8988T (cell line): ENCODE data around the gene BRAP.
"Not testable (repeated sequence)": the region's sequence is repeated elsewhere in the genome, so short reads cannot be mapped to it uniquely, and the experiment has no call there.

Experiments
- DNase-seq: peaks from one replicate; pipeline ENCODE4 v3.0.0; 2011

BRAP gene

DNA sequence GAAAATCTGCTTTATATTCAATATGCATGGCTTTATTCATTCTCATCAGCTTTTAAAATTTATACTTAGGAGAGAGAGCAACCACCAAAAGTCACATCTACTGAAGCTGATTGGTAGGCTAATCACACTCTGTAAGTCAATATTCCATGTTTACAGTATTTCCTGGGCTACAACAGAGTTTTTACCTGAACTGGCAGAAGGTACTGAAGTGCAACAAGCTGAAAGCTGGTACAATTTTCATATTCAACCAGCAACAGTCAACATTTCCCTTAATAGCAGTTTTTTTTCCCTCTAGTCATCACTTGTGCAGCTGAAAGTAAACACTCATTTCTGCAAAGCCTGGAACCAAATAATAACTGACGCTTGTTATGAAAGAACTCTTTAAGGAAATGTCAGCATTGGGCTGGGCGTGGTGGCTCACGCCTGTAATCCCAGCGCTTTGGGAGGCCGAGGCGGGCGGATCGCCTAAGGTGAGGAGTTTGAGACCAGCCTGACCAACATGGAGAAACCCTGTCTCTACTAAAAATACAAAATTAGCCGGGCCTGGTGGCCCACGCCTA is 12.9 kb downstream of the BRAP start:
- DNase-seq = no peak

DNA sequence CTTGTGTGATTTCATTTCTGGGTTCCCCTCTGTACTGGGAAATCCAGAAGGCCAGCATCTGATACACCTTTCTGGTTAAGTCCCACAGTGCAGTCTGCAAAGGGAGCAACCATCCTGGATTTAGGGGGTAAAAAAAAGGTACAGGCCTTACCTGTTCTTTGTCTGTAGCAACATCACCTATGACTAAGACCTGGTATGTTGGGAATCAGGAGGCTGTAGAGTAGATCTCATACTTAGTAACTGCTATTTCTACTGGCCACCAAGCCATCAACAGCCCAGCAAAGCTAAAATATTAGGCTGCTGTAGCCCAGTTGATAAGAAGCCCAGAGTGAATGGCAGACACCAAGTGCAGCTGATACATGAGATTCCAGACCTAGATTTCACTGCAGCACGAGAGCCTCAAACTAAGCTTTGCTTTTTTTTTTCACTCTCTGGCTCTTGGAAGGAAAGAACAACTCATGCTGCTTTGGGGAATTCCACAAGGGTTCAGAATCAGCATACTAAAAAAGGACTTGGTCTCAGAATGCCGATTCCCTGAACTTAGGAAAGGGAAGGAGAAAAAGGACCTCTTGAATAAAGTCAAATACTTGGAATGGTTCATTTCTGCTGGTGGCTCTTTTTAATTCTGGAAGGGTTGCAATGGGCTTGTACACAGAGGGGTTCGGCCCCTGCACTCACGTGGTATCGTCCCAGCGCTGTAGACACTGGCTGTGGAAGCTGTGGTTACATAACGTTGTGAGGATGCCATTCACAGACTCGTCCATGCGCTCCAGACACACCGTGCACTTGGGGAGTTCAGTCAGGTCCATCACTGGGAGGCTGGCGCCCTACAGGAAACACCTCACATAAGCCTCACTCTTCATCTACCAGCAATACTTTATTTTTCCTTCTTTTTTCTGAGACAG is 20.5 kb downstream of the BRAP start:
- no peak for DNase-seq

DNA sequence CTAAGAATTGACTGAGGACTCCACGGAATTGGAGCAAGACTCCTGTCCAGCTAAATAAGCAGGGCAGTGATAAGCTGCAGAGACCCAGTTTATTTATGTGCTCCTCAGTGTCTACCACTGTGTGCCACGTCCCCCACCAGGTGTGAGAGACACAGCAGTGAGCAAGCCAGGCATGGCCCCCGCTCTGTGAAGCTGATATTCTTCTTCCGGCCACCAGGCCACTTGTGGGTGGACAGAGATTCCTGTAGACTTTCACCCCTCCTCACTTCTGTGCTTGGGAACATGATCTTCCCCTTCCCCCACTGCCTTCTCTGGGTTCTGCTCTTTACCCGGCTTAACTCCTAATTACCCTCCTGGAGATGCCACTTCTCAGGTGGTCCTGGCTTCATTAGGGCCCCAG is 21.3 kb downstream of the BRAP start:
- DNase-seq = no peak

DNA sequence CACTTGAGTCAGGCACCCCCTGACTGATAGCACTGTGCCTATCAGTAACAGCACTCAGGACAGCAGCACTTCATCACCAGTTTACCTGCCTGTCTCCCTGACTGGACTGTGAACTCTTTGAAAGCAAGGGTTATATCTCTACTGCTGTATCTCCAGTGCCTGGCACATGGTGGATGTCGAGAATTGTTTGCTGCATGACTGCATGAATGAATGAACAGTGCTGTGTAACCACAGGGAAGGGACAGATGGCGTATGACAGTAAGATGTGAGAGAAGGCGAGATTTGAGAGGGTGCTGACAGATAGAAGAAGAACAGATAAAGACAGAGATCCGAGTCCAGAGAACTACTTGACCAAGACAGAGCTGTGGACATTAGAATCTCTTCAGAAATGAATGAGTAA is 29.7 kb downstream of the BRAP start:
- DNase-seq = no peak

DNA sequence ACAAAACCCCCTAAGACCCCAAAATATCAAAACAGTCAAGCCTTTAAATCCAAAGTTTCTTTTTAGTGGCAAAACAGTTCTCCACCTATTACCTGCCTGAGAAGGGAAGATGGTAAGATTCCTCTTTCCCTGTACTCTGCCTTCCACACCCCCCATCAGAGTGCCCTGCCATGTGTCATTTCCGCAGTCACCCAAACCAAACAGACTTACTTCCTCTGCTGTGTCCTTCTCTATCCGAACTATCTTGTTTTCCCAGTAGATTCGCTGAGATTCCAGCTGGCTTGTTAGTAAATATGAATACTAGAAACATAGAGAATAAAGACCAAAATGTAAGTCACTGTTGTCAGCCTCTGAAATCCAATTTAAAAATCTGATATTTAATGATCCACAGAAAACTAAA is 30.4 kb downstream of the BRAP start:
- no peak for DNase-seq

DNA sequence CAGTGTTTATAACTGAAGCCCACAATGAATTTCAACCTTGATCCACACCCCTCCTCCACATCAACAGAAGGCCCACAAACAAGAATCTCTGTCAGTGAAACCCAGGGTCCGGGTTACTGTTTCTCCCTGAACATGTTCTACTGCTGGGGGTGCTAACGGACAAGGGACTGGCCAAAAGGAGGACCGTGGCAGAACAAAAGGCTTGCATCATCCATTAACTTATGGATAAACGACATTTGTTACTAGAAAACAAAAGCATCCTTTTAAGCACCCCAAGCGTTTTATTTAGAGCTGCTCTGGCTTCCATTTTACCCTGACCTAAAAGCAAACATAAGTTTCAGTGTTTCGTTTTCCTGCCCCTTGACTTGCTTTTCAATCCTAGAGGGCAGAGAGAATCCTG is 32.2 kb downstream of the BRAP start:
- no peak for DNase-seq

DNA sequence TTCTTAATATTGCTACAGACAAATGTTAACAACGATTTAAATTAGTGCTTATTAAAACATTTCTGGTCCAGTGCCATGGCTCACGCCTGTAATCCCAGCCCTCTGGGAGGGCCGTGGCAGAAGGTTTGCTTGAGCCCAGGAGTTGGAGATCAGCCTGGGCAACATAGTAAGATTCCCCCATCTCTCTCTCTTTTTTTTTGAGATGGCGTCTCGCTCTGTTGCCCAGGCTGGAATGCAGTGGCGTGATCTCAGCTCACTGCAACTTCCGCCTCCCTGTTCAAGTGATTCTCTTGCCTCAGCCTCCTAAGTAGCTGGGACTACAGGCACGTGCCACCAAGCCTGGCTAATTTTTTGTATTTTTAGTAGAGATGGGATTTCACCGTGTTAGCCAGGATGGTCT is 33.2 kb downstream of the BRAP start:
- not testable (repeated sequence) for DNase-seq

DNA sequence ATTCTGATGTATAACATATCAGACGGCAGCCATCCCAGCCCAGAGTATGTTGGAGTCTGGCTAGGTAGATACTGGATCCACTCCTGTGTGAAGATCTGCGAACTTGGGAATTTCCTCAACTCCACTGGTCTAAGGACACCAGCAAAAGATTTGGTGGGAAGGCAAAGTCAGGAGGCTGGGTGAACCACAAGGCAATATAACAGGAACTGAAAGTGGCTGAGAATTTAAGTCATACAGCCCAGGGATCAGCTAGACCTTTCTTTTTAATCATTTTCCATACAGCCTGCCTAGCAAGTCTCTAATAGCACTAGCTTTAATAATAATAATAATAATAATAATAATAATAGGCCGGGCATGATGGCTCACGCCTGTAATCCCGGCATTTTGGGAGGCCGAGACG is 34.8 kb downstream of the BRAP start:
- DNase-seq = no peak

DNA sequence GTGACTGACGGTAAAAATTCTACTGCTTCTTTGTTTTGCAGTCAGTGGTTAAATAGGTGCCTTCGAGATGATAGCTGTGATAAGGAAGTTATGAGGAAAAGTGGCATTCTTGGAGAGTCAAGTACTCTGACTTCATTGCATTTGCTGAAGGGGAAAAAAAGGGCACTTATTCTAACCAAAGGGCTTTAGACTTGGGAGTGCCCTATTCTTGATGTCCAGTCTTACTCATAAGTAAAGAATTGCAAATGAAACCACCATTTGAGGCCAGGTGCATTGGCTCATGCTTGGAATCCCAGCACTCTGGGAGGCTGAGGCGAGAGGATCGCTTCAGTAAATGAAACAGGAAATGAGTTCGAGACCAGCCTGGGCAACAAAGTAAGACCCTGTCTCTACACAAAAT is 40.3 kb downstream of the BRAP start:
- DNase-seq = no peak

DNA sequence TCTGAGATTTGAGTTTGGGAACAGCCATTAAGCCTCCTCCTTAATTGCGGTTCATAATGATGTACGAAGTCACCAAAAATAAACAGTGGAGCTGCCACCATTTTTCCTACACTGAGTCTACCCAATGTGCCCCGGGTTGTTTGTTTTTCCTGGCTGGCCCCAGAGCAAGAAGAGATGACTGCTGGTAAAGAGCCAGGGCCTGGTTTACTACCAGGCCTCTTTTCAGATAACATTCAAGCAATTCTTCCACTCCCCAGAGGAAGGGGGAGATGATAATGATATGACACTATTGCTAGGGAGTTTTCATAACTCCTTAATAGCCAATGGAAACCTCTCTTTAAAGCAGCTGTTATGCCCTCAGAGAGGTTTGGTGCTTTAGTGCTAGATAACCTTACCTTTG is 42.3 kb downstream of the BRAP start:
- DNase-seq = no peak

DNA sequence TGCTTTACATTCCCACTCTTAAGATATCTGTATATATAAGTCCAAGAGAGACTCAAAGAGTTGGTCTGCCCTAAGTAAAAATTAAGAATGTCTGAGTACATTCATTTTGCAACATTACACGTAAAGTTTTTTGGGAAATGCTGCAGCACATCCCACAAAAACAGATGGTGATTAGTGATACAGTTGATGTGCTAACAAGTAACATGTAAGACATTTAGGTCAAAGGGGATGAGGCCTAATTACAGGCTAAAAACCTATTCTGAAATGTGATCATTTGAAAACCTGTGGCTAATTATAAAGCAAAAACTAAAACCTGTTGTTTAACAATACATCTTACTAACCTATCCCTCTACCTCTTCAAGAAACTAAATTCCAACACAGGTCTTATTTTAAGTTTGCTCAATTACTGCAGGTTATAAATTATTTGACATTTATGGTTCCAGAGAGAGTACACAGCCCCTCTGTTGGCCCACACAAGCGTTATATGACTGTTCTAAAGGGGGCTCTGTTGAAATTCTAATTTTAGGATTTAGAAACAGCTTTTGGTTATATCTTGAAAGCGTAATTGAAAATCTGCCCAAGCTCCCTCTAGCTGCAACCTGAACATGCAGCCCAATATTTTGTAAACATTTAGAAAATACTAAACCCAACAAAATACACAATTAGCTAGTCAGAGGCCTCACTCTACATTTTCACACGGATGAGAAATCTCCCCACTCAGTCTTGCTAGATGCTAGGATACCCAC is 42.9 kb downstream of the BRAP start:
- DNase-seq = no peak

DNA sequence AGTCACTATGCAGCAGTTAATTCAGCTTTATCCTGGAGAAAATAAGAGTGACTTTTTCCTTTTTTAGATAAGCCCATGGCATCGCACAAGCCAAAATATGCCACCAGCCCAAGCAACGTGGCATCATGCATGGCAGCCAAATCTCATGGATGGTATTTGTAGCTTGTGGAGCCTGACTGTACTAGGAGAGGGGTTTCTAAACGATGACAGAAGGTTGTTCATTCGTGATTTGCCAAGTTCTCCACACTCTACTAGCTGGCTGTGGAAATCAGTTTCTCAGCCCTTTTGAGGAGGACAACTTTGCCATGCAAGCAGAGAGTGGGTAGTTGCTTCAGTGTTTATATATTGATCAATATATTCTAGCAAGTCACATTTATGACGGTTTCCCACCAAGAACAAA is 45.2 kb downstream of the BRAP start:
- DNase-seq = no peak

DNA sequence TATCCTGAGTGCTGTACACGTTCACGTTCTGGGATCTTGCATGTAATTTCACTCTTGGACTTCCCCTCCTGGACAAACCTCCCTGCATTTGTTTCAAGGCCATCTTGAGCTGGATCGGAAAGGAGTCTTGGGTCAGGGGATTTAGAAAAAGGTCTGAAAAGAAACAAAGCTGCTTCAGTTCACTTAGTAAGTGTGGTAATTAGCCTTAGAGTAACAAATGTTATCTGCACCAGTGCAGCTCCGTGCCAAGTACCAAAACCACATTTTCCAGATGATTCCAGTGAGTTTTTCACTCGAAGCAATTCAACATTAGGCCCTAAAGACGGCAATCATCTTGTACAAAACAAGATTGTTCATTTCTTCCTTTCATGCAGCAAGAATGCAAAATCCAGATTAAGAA is 47.2 kb downstream of the BRAP start:
- DNase-seq = no peak

DNA sequence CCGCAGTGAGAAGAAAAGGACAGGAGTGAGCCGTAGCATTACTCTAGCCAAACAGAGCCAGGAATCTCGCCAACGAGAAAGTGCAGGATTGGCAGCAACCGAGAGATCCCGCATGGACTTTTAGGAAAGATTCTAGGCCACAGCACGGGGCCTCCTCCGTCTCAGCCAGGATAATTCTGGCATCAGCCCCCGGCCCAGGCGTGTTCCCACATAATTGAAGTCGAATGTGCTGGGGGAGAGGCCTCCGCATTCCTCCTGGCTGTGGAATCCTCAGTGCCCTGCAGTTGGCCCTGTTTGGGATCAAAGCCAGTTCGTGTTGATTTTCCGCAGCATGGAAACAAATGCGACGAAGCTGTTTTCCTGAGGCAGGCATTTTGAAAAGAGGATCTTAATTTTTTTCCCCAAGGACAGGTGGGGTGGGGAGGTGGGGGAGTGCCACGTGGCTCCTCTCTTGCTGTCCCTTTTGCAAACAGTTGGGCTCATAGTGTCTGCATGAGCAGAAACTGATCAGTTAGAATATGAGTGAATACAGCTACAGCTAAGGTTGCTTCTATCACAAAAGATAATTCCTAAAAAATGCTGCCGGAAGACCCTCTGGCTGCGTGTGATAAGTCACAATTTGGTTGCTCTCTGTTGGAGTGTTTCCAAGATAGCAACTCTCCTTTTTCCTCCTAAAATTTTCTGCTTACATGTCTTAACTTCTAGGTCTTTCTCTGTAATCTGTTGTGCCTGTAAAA is 49.4 kb downstream of the BRAP start:
- no peak for DNase-seq

DNA sequence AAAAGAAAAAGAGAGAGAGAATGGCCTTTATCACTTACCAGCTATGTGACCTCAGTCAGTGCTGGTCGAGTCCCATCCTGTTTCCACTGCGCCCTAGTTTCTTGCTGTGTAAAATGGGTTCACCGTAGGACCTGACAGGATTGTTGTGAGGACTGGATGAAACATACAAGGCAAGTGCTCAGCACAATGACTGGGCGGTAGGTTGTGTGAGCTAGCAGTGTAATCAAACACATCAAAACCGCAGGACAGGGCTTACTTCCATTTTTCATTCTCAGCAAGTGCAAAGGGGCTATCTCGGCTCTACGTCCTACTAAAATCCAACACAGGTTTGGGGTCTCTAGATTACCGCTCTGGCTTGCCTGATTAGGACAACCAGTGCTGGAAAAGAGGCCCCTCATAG is 50.2 kb downstream of the BRAP start:
- no peak for DNase-seq

DNA sequence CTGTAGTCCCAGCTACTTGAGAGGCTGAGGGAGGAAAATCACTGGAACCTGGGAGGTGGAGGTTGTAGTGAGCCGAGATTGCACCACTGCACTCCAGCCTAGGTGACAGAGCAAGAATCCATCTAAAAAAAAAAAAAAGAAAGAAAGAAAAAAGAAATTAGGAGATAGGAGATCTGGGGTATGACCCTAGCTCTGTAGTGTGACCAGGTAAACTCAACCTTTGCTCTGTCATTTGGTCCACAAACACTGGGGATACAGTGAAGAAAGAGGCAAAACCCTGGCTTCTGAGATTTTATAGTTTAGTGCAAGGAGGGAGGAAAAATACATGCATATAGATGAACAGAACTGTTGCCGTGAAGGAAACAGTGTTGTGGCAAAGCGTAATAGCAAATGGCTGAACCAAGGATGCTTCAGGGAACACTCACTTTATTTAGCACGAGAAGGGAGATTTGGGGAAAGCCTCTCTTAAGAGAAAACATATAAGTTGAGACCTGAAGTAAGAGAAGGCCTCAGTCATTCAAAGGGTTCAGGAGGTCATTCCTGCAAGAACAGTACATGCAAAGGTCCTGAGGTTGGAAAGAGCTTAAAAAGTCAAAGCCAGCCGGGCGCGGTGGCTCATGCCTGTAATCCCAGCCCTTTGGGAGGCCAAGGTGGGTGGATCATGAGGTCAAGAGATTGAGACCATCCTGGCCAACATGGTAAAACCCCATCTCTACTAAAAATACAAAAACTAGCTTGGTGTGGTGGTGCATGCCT is 57.1 kb downstream of the BRAP start:
- DNase-seq = no peak

DNA sequence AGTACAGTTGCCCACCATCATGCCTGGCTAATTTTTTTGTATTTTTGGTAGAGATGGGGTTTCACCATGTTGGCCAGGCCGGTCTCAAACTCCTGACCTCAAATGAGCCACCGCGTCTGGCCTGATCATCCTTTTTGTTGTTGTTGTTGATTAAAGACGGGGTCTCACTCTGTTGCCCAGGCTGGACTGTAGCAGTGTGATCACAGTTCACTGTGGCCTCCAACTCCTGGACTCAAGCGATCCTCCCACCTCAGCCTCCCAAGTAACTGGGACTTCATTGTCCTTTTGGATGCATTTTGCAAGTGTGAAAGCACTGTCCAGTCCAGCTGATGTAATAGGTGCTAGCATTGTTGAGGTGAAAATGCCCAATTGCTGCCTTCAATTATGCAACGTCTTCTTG is 59.5 kb downstream of the BRAP start:
- DNase-seq = no peak

DNA sequence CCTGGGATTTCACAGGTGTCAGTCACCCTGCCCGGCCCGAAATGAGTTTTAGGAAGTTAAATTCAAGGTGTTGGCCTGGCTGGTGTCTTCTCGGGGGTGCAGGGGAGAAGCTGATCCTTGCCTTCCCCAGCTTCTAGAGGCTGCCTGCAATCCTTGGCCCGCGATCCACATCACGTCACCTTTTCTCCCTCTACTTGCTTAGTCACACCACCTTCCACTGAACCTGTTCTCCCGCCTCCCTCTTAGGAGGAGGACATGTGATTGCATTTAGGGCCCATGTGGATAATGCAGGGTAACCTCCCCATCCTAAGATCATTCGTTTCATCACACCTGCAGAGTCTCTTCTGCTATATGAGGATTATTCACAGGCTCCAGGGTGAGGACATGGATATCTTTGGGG is 61.2 kb downstream of the BRAP start:
- DNase-seq = no peak

DNA sequence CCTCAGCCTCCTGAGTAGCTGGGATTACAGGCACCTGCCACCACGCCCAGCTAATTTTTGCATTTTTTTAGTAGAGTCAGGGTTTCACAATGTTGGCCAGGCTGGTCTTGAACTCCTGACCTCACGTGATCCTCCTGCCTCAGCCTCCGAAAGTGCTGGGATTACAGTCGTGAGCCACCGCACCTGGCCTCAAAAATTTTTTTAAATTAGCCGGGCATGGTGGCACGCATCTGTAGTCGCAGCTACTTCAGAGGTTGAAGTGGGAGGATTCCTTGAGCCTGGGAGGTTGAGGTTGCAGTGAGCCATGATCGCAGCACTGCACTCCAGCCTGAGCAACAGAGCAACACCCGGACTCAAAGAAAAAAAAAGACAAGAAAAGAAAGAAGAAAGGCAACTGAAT is 67.9 kb downstream of the BRAP start:
- DNase-seq = not testable (repeated sequence)

DNA sequence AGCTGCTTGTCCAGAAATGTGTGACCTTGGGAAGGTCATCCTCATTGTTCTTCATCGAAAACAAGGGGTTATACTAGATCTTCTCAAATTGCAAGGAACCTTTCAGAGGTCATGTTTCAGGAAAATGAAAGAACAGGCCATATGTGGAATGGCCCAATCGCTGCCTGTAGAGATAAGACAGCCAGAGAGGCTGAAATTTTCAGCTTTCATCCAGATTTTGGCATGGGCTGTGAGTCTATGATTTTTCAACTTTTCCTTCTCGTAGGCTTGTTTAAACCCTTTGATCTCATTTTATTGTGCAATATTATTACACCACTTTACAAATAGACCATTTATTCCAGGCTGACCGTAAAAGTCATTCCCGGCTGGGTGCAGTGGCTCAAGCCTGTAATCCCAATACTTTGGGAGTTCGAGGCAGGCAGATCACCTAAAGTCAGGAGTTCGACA is 69.6 kb downstream of the BRAP start:
- no peak for DNase-seq

DNA sequence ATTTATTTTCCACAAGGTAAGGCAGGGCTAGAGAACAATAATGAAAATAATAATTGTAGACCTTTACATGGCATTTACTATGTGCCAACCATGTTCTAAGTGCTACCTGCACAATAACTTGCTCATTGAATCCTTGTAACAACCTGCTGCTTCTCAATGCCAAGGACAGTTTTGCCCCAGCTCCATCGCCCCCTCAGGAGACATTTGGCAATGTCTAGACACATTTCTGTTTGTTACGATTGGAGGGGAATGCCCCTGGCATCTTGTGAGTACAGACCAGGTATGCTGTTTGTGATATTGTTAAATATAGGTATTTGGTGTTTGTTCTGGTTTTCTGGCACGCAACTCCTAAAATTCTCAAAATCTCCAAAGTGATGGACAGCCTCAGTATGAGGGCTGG is 78.5 kb downstream of the BRAP start:
- DNase-seq = no peak

DNA sequence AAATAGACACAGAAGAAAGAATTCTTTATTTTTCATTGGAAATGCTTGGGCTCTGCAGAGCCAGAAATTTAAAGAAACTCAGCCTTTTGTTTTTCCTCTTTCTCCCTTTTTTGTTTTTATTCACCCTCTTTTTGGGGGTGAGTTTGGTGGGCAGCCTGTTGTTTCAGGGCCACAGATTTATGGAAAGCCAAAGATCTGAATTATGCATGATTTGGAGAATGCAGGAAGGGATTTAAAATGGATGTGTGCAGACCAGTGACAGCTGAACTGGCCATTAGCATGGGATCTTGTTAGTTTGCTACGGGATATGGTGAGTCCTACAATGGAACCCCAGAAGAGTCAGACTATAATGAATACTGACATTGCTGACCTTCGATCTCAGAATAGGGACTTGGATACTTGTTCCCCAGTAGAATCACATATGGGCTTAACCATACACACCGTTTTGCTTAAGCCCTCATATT is 79.0 kb downstream of the BRAP start:
- no peak for DNase-seq
